Jurkat, Clone E6-1 (cell line): ENCODE measurements around the gene CFAP43. TPM values are rescaled to one million over a fixed set of nuclear protein-coding genes. Genes with fewer than 3 reads are reported as not detected.

Experiments
- DNase-seq: peaks from one replicate; pipeline ENCODE4 v3.0.0-alpha.2; 2011; ENCODE audit warnings: low read depth, low spot score
- H3K4me3 ChIP-seq: 2 replicates; pipeline ENCODE4 v1.5.1; 2011; ENCODE audit warnings: mild to moderate bottlenecking, low read length, control low read depth, moderate library complexity
- polyA plus RNA-seq: library from polyadenylated mRNA; unstranded; fragments of >200 nt; gene quantifications from one replicate; pipeline ENCODE4 v1.2.1, GENCODE V29; 2012; ENCODE audit warnings: missing spikeins; ENCODE audit not compliant: insufficient read length, insufficient read depth

Gene CFAP43
- not detected for polyA plus RNA-seq

- H3K4me3 ChIP-seq, result peak within 1 kb of the TSS; percentile 61
- peak; percentile 85 for DNase-seq
Measured at GRCh38 chr10:104231784-104232612, at the start of gene CFAP43. TSS of gene CFAP43 (minus strand) at chr10:104232364. CDS start at chr10:104232246, 118 bp downstream.

- no peak overlapping the region for H3K4me3 ChIP-seq
- DNase-seq, result no peak
Measured at GRCh38 chr10:104281694-104282093, 49.5 kb upstream of the CFAP43 start.

DNA sequence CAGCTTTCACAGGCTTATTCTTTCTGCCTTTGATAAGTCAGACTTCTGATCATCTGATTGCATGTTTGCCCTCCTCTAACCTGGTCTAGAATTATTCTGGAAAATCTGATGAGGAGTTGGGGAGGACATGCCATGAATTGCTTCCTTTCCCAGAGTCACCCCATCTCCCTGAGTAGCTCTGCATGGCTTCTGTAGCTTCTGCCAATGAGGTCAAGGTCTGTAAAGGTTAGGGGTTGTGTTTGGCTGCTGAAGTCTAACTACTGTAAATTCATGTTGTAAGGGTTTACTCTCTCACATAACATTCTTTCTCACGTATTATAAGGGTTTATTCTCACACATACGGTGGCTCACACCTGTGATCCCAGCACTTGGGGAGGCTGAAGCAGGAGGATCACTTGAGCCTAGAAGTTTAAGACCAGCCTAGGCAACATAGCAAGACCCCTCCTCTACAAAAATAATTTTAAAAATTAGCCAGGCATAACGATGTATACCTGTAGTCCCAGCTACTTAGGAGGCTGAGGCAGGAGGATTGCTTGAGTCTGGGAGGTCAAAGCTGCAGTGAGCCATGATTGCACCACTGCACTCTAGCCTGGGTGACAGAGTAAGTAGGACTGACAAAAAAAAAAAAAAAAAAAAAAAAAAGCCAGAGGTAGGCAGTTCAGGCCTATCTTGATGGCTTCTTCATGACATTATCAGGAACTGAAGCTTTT is 47.5 kb upstream of the CFAP43 start:
- DNase-seq, result no peak
- no peak overlapping the region for H3K4me3 ChIP-seq

GRCh38 chr10:104277785-104278184 is 45.6 kb upstream of the CFAP43 start:
- H3K4me3 ChIP-seq, result no peak overlapping the region
- DNase-seq, result no peak

DNA sequence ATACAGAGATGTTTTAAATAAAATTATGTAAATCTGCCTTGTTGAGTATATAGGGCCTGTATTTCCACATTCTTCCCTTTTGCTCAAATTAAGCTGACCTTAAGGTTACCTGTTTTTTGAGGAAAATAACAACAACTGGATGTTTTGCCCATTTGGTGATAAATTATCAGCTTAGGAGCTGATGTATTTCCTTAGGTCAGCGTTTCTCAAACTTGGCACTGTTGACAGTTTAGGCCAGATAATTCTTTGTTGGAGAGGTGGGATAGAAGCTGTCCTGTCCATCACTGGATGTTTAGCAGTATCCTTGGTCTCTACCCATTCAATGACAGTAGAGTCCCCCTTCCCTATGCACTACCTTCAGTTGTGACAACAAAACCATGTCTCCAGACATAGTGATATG is 44.0 kb upstream of the CFAP43 start:
- DNase-seq, result no peak
- H3K4me3 ChIP-seq, result no peak overlapping the region

DNA sequence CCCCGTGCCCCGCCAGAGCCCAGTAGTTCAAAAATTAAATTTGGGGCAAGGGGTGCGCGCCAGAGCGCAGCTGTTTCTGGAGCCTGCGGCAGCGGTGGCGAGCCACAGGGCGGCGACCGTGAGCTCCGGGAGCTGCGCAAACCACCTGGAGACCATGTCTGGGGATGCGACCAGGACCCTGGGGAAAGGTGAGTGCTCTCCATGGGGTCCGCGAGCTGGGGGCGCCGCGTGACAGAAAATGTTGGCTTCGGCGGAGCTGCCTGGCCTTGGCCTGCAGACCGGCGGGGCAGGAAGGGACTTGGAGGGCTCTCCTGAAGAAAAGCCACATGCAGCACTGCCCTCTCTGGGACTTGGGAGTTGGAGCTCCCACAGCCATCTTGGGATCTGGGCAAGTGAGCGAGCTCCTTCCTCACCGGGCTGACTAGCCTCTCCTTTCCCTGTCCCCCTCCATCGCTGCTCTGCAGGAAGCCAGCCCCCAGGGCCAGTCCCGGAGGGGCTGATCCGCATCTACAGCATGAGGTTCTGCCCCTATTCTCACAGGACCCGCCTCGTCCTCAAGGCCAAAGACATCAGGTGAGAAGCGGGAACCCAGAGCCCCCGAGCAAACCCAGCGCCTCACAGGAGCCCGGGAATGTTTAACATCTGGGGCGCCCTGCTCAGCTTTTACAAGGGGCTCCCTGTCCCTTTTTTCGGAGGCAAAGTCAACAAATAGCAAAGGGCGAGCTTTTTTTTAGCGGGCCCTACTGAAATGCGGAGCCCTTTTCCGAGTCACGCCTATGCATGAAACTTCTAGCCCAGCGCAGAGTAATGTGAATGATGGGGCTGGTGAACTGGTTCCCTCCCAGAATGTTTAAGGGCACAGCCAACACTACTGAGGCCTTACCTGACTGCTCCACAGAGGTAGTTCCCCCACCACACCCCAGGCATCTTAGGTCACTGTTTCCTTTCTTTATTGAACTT is 42.9 kb upstream of the CFAP43 start:
- H3K4me3 ChIP-seq, result no peak overlapping the region
- DNase-seq, result no peak

DNA sequence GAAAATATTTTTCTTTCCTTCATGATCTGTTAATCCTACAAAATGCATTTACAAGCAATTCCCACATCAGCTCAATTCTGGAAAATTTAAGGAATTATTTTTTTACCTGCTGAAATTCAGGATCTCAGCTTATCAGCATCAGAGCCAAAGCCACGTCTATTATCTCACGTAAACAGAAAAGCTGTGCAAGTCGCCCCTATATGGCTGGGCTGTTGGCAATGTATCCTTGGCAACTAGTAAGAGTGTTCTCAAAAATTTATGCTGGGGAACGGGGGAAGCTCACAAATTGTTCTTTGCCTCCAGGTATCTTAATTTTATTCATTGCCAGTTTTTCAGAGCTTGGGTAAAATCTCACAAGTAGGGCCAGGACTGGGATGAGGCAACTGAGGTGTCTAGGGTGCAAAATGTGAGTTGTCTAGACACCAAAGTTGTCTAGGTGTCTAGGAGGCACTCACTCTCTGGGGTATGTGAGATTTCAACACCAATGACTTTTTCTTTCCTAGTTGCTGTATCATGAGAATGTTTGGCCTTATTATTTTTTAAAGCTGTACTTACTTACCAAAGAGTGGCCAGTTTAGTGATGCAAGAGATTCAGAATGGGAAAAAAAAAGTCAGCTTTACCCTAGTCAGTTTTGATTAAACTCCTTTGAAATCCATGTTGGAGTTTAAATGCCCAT is 41.9 kb upstream of the CFAP43 start:
- no peak for DNase-seq
- no peak overlapping the region for H3K4me3 ChIP-seq

DNA sequence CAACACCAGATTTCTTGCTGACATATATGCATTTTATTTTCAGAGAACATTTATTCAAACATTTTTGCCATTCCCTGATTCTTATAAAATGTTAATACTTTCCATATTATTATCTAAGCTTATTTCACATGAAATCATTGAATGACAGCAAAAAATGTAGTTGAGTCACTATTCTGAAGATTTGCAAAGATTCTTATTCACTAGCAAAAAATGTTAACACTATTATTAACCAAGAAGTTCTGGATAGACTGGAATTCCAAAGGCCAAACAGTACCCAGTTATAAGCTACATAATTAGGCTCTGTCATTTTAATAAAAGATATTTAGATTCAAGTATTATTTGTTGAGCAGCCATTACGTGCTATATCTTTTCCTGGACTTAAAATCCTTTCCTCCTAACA is 41.1 kb upstream of the CFAP43 start:
- DNase-seq, result no peak
- no peak overlapping the region for H3K4me3 ChIP-seq

GRCh38 chr10:104268713-104269645 is 36.8 kb upstream of the CFAP43 start, which contains the start of gene GSTO2:
TSS of gene GSTO2 (plus strand) at chr10:104269184. CDS start at chr10:104274916, 5,732 bp downstream.
- peak within 1 kb of the TSS; percentile 86 for H3K4me3 ChIP-seq

GRCh38 chr10:104268405-104268712 is 36.2 kb upstream of the CFAP43 start:
- H3K4me3 ChIP-seq, result peak overlapping the region; percentile 86
- DNase-seq, result no peak

More at GRCh38 chr10:104268713-104269645, 36.8 kb upstream of the CFAP43 start, which contains the start of gene GSTO2:
- DNase-seq, result peak; percentile 98

GRCh38 chr10:104267721-104268404 is 35.7 kb upstream of the CFAP43 start:
- peak overlapping the region; percentile 86 for H3K4me3 ChIP-seq
- DNase-seq, result no peak

GRCh38 chr10:104264783-104265182 is 32.6 kb upstream of the CFAP43 start:
- DNase-seq, result no peak
- no peak overlapping the region for H3K4me3 ChIP-seq

- no peak overlapping the region for H3K4me3 ChIP-seq
- no peak for DNase-seq
Measured at GRCh38 chr10:104262055-104262454, 29.9 kb upstream of the CFAP43 start.

DNA sequence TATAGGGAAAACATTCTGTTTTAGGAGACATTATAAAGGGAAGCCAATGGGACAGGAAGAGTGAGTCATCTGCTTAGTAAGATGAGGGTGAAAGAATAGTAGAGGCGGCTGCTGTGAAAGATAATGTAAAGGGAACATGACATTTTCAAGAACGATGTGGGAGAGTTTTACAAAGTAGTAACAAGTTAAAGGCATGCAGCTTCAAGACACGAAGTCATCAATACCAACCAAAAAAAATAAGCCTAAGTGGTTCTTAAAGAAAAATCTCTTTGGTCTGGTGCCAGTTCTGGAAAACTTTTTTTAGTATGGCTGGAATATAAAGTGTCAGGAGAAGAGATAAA is 28.6 kb upstream of the CFAP43 start:
- no peak for DNase-seq

DNA sequence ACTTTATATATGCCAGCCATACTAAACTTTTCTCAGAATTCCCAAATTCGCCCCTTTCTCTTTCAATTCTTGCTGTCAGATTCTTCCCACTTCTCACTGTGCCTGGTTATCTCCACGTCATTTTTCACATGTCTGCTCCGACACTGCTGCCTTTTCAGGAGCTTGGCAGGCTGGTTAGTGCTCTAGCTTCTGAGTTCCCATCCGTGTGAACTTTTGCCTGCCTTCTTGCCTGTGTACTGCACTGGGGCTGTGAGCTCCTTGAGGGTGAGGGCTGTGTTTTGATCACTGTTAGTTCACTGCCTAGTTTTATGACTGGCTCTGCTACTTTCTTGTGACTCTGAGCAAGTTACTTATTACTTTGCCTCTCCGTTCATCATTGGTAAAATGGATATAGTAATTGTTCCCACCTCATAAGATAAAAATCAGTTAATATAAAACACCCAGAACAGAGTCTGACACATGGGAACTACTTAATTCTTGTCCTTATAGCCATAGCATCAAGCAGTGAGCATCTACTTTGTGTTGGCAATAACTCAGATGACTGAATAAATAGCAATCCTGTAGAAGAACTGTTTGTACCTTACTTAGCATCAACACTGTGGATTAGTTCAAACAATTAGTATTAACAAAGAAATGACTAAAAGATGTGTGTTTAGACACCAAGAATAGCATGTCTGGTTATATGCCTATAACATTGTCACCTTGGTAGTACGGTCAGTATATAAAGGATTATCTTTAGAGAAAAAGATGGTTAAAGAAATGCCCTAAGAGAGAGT is 28.0 kb upstream of the CFAP43 start:
- DNase-seq, result no peak
- H3K4me3 ChIP-seq, result no peak overlapping the region

More for the DNA sequence above, 28.6 kb upstream of the CFAP43 start:
- no peak overlapping the region for H3K4me3 ChIP-seq

GRCh38 chr10:104259456-104259855 is 27.3 kb upstream of the CFAP43 start:
- no peak for DNase-seq

GRCh38 chr10:104258209-104258608 is 26.0 kb upstream of the CFAP43 start:
- H3K4me3 ChIP-seq, result no peak overlapping the region
- no peak for DNase-seq

More at GRCh38 chr10:104259456-104259855, 27.3 kb upstream of the CFAP43 start:
- H3K4me3 ChIP-seq, result no peak overlapping the region
